CD4-positive, alpha-beta T cell (primary cell): ENCODE data around the gene RNU2-63P. TPM values are rescaled to one million over a fixed set of nuclear protein-coding genes. Genes with fewer than 3 reads are reported as not detected.

ENCODE experiments used
- ATAC-seq: fragments of 200-7000 bp; cut with Tn5 transposase; one replicate; pipeline ENCODE4 v1.10.0; 2022; ENCODE audit warnings: mild to moderate bottlenecking; ENCODE audit not compliant: poor library complexity
- CTCF ChIA-PET: fragments of 350-600 bp; sonication (Branson Sonifier 250); formaldehyde crosslinking; loops from one replicate; lab custom pipeline; 2021; ENCODE audit warnings: antibody characterized with exemption, inconsistent platforms; lab: Charles Lee
- POLR2A ChIA-PET: fragments of 350-600 bp; sonication (Branson Sonifier 250); formaldehyde crosslinking; loops from one replicate; lab custom pipeline; 2021; ENCODE audit warnings: antibody characterized with exemption, inconsistent platforms; lab: Charles Lee
- DNase-seq, 14 experiments: peaks; one replicate each; pipeline ENCODE4 v3.0.0-alpha.2; 2013 to 2020; ENCODE audit warnings: mixed read lengths in 2 of 14
- H3K27ac ChIP-seq, 2 donors: one replicate each; pipeline versions ENCODE4 v1.5.1 to v1.7.0; 2013; ENCODE audit warnings: low read length in 2 of 2, low read depth in 1 of 2, mild to moderate bottlenecking in 1 of 2
- H3K27me3 ChIP-seq, 2 experiments: 1 replicate in 1 of 2; 2 replicates in 1 of 2; pipeline versions ENCODE4 v1.6.1 to v1.7.0; 2013; ENCODE audit warnings: low read length in 2 of 2, control low read depth in 1 of 2, mild to moderate bottlenecking in 1 of 2, moderate library complexity in 1 of 2; ENCODE audit not compliant: insufficient read depth in 2 of 2, control insufficient read depth in 1 of 2
- H3K36me3 ChIP-seq: one replicate; pipeline ENCODE4 v1.6.1; 2013; ENCODE audit warnings: low read length, control low read depth; ENCODE audit not compliant: insufficient read depth
- H3K4me1 ChIP-seq: one replicate; pipeline ENCODE4 v1.6.1; 2013; ENCODE audit warnings: low read length, control low read depth; ENCODE audit not compliant: insufficient read depth
- H3K4me3 ChIP-seq: one replicate; pipeline ENCODE4 v1.5.1; 2013; ENCODE audit warnings: mild to moderate bottlenecking, low read length, moderate library complexity
- H3K9me3 ChIP-seq, 2 experiments: 1 replicate in 1 of 2; 2 replicates in 1 of 2; pipeline versions ENCODE4 v1.6.1 to v1.7.0; 2013; ENCODE audit warnings: low read length in 2 of 2, mild to moderate bottlenecking in 2 of 2, control low read depth in 1 of 2, moderate library complexity in 1 of 2; ENCODE audit not compliant: control insufficient read depth in 1 of 2, insufficient read depth in 1 of 2
- H3K27ac Mint-ChIP-seq: one replicate; pipeline ENCODE4 v1.8.0; 2020; ENCODE audit warnings: mixed read lengths
- H3K27me3 Mint-ChIP-seq: one replicate; pipeline ENCODE4 v1.8.0; 2021; ENCODE audit warnings: mixed read lengths
- H3K36me3 Mint-ChIP-seq: one replicate; pipeline ENCODE4 v1.8.0; 2021; ENCODE audit warnings: low read depth, mixed read lengths
- H3K4me1 Mint-ChIP-seq: one replicate; pipeline ENCODE4 v1.8.0; 2021; ENCODE audit warnings: low read depth, mixed read lengths
- H3K4me3 Mint-ChIP-seq: one replicate; pipeline ENCODE4 v1.8.0; 2020; ENCODE audit warnings: mild to moderate bottlenecking, mixed read lengths
- H3K9me3 Mint-ChIP-seq: one replicate; pipeline ENCODE4 v1.8.0; 2020; ENCODE audit warnings: mixed read lengths
- intact Hi-C, 2 experiments: fragments of 100-400 bp; cut with DNase I in 1 of 2; cut with micrococcal nuclease in 1 of 2; formaldehyde crosslinking; loops; one replicate each; pipeline versions ENCODE4 v1.15.1 to v1.9.0; 2023 to 2025; cut with DNase I, micrococcal nuclease
- total RNA-seq, 174 experiments: library from RNA in 2 of 174; stranded (reverse) in 2 of 174; gene quantifications; one replicate each; pipeline ENCODE4 v1.2.3 and lab custom pipeline; 2021 to 2026
- TF ChIP-seq, protein P1 (sequence below): fragments of 200-600 bp; IDR thresholded peaks from one replicate; pipeline ENCODE4 v1.8.0; 2022; ENCODE audit warnings: antibody characterized with exemption, mild to moderate bottlenecking

Gene RNU2-63P
- total RNA-seq, 2 experiments from 2014 or later = 2.6 to 3.1 TPM

GRCh38 chr2:88042476-88042875 is 26.1 kb upstream of the RNU2-63P start:
- POLR2A ChIA-PET = interaction anchor here (1.0 kb wide), 1 partner anchor 12 kb away, joined by 3 read pairs; no protein-coding TSS in a partner anchor
- H3K9me3 Mint-ChIP-seq = no peaks in the 10 kb centered on the region
- no peak overlapping the region for H3K27ac Mint-ChIP-seq
- no peak for DNase-seq
- no peak overlapping the region for H3K4me3 Mint-ChIP-seq
- peaks cover 41% of the 10 kb centered on the region for H3K4me1 Mint-ChIP-seq
- CTCF ChIA-PET = interaction anchor here (1.0 kb wide), 1 partner anchor 18 kb away, joined by 4 read pairs; no protein-coding TSS in a partner anchor
- H3K36me3 Mint-ChIP-seq = no peaks in the 10 kb centered on the region
- Histone ChIP-seq H3K4me1 (no peaks in the 10 kb centered on the region), H3K27me3 (no peaks in the 10 kb centered on the region), H3K27ac (no peak overlapping the region), H3K4me3 (no peak overlapping the region), H3K36me3 (peaks cover 3% of the 10 kb centered on the region), H3K9me3 (no peaks in the 10 kb centered on the region)
- intact Hi-C loops = no loop called here
- TF ChIP-seq, protein P1, sequence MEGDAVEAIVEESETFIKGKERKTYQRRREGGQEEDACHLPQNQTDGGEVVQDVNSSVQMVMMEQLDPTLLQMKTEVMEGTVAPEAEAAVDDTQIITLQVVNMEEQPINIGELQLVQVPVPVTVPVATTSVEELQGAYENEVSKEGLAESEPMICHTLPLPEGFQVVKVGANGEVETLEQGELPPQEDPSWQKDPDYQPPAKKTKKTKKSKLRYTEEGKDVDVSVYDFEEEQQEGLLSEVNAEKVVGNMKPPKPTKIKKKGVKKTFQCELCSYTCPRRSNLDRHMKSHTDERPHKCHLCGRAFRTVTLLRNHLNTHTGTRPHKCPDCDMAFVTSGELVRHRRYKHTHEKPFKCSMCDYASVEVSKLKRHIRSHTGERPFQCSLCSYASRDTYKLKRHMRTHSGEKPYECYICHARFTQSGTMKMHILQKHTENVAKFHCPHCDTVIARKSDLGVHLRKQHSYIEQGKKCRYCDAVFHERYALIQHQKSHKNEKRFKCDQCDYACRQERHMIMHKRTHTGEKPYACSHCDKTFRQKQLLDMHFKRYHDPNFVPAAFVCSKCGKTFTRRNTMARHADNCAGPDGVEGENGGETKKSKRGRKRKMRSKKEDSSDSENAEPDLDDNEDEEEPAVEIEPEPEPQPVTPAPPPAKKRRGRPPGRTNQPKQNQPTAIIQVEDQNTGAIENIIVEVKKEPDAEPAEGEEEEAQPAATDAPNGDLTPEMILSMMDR = no peak
- ATAC-seq = no peak
- no peaks in the 10 kb centered on the region for H3K27me3 Mint-ChIP-seq

- H3K9me3 ChIP-seq = no peaks in the 10 kb centered on the region
- Mint-ChIP-seq H3K4me1 (peaks cover 48% of the 10 kb centered on the region), H3K36me3 (peaks cover 31% of the 10 kb centered on the region), H3K27me3 (no peaks in the 10 kb centered on the region), H3K4me3 (no peak overlapping the region), H3K9me3 (no peaks in the 10 kb centered on the region), H3K27ac (no peak overlapping the region)
- POLR2A ChIA-PET = interaction anchor here (0.6 to 1.0 kb wide), 2 partner anchors 15 to 22 kb away, joined by 3 read pairs; partner anchors contain the start of gene RNU2-63P
- ATAC-seq = no peak
- intact Hi-C loops = no loop called here
- peaks cover 20% of the 10 kb centered on the region for H3K36me3 ChIP-seq
- H3K27me3 ChIP-seq = no peaks in the 10 kb centered on the region
- no peak overlapping the region for H3K27ac ChIP-seq
- H3K4me3 ChIP-seq = no peak overlapping the region
- no peaks in the 10 kb centered on the region for H3K4me1 ChIP-seq
- TF ChIP-seq, protein P1 = no peak
- DNase-seq = no peak
- CTCF ChIA-PET = no interaction called here
These were observed 22.1 kb upstream of the RNU2-63P start for GRCh38 chr2:88038263-88039105.

DNA sequence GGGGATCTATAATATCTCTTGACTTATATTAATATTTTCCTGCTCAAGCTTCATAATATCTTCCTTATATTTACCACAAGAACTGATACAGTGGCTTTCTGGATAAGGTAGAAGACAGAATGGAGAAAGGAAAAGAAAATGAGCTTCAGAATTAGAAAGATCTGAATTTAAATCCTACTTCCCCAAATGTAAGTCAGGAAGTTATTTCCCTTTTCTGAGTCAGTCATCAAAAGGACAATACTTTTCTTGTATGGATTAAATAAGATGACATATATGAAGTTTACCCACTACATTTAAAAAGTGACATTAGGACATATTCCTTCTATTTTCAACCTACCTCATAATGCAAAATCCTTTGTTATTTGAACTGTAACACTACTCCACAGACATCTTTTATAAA is 20.3 kb upstream of the RNU2-63P start:
- H3K27ac Mint-ChIP-seq = no peak overlapping the region
- Histone ChIP-seq H3K4me1 (no peaks in the 10 kb centered on the region), H3K9me3 (no peaks in the 10 kb centered on the region), H3K27ac (no peak overlapping the region), H3K4me3 (no peak overlapping the region), H3K36me3 (peaks cover 32% of the 10 kb centered on the region), H3K27me3 (no peaks in the 10 kb centered on the region)
- no peaks in the 10 kb centered on the region for H3K27me3 Mint-ChIP-seq
- no peak overlapping the region for H3K4me3 Mint-ChIP-seq
- ATAC-seq (no peak), DNase-seq (no peak)
- intact Hi-C loops = no loop called here
- TF ChIP-seq, protein P1 = no peak
- H3K36me3 Mint-ChIP-seq = peaks cover 47% of the 10 kb centered on the region
- CTCF ChIA-PET = interaction anchor here (1.3 kb wide), 1 partner anchor 24 kb away, joined by 3 read pairs; no protein-coding TSS in a partner anchor
- H3K4me1 Mint-ChIP-seq = peaks cover 42% of the 10 kb centered on the region
- H3K9me3 Mint-ChIP-seq = no peaks in the 10 kb centered on the region
- POLR2A ChIA-PET = interaction anchor here (1.1 to 1.3 kb wide), 2 partner anchors 9 to 13 kb away, joined by 3 to 4 read pairs; no protein-coding TSS in a partner anchor
